Measurements from ENCODE around the gene TCF7.

TCF7 gene

GRCh38 chr5:134111741-134112647 is 2.5 kb upstream of the TCF7 start:
- Mint-ChIP-seq H3K4me1 (ENCODE audit: low read depth in 2 of 2) (peaks cover 36 to 50% of the 10 kb centered on the region in 2 donors), H3K9me3 (no peaks in the 10 kb centered on the region), H3K27me3 (no peaks in the 10 kb centered on the region), H3K36me3 (ENCODE audit: insufficient read depth) (peaks cover 48% of the 10 kb centered on the region), H3K27ac (peak overlapping the region; percentile 77 to 92), H3K4me3 (peak overlapping the region; percentile 51 to 89)
- ATAC-seq (replicated peaks) = peak; percentile 43
- DNase-seq = no peak

- peak overlapping the region; percentile 77 to 94 for H3K27ac Mint-ChIP-seq
- H3K4me1 Mint-ChIP-seq (ENCODE audit: low read depth in 2 of 2) = peaks cover 38 to 52% of the 10 kb centered on the region in 2 donors
These were observed 1.6 kb upstream of the TCF7 start for GRCh38 chr5:134112726-134113362.

GRCh38 chr5:134113363-134113889 is 1.1 kb upstream of the TCF7 start:
- H3K27me3 Mint-ChIP-seq = no peaks in the 10 kb centered on the region

More at GRCh38 chr5:134112726-134113362, 1.6 kb upstream of the TCF7 start:
- Mint-ChIP-seq H3K27me3 (no peaks in the 10 kb centered on the region), H3K9me3 (no peaks in the 10 kb centered on the region), H3K4me3 (peak overlapping the region; percentile 51 to 89), H3K36me3 (ENCODE audit: insufficient read depth) (peaks cover 57% of the 10 kb centered on the region)
- DNase-seq = no peak
- ATAC-seq (replicated peaks) = no peak

GRCh38 chr5:134114886-134115805 is 665 bp downstream of the TCF7 start:
- H3K9me3 Mint-ChIP-seq = no peaks in the 10 kb centered on the region
- peak; percentile 47 for ATAC-seq (replicated peaks)
- no peaks in the 10 kb centered on the region for H3K27me3 Mint-ChIP-seq
- peak overlapping the region; percentile 95 to 99 for H3K27ac Mint-ChIP-seq
- H3K4me1 Mint-ChIP-seq (ENCODE audit: low read depth in 2 of 2) = peaks cover 55 to 75% of the 10 kb centered on the region in 2 donors
- H3K36me3 Mint-ChIP-seq (ENCODE audit: insufficient read depth) = peaks cover 80% of the 10 kb centered on the region
- DNase-seq = peak; percentile 59 to 76 (median 75)
- H3K4me3 Mint-ChIP-seq = peak overlapping the region; percentile 81 to 86

More at GRCh38 chr5:134113363-134113889, 1.1 kb upstream of the TCF7 start:
- ATAC-seq (replicated peaks) (no peak), DNase-seq (no peak)
- Mint-ChIP-seq H3K4me1 (ENCODE audit: low read depth in 2 of 2) (peaks cover 39 to 58% of the 10 kb centered on the region in 2 donors), H3K9me3 (no peaks in the 10 kb centered on the region), H3K27ac (peak overlapping the region; percentile 94), H3K36me3 (ENCODE audit: insufficient read depth) (peaks cover 63% of the 10 kb centered on the region), H3K4me3 (peak overlapping the region; percentile 87 to 89)

- ATAC-seq (replicated peaks) (no peak), DNase-seq (no peak)
- peak overlapping the region; percentile 81 to 86 for H3K4me3 Mint-ChIP-seq
- peaks cover 62 to 79% of the 10 kb centered on the region in 2 donors for H3K4me1 Mint-ChIP-seq (ENCODE audit: low read depth in 2 of 2)
- H3K36me3 Mint-ChIP-seq (ENCODE audit: insufficient read depth) = peaks cover 86% of the 10 kb centered on the region
- H3K27me3 Mint-ChIP-seq = no peaks in the 10 kb centered on the region
- H3K9me3 Mint-ChIP-seq = no peaks in the 10 kb centered on the region
- peak overlapping the region; percentile 95 to 99 for H3K27ac Mint-ChIP-seq
These were observed 1.3 kb downstream of the TCF7 start for GRCh38 chr5:134115806-134116175.

- Mint-ChIP-seq H3K4me3 (peak overlapping the region; percentile 81 to 86), H3K36me3 (ENCODE audit: insufficient read depth) (peaks cover 91% of the 10 kb centered on the region), H3K27ac (peak overlapping the region; percentile 95 to 99), H3K27me3 (no peaks in the 10 kb centered on the region), H3K9me3 (no peaks in the 10 kb centered on the region), H3K4me1 (ENCODE audit: low read depth in 2 of 2) (peaks cover 63 to 77% of the 10 kb centered on the region in 2 donors)
- DNase-seq (no peak), ATAC-seq (replicated peaks) (no peak)
These were observed 1.8 kb downstream of the TCF7 start for GRCh38 chr5:134116286-134116685.

- Mint-ChIP-seq H3K9me3 (no peaks in the 10 kb centered on the region), H3K4me3 (peak overlapping the region; percentile 81 to 86), H3K27me3 (no peaks in the 10 kb centered on the region), H3K4me1 (ENCODE audit: low read depth in 2 of 2) (peaks cover 61 to 74% of the 10 kb centered on the region in 2 donors), H3K36me3 (ENCODE audit: insufficient read depth) (peaks cover 93% of the 10 kb centered on the region), H3K27ac (peak overlapping the region; percentile 95 to 99)
- ATAC-seq (replicated peaks) (no peak), DNase-seq (no peak)
These were observed 2.6 kb downstream of the TCF7 start for GRCh38 chr5:134116789-134117761.

GRCh38 chr5:134118212-134118835 is 3.8 kb downstream of the TCF7 start:
- H3K27ac Mint-ChIP-seq = peak overlapping the region; percentile 95 to 99
- H3K9me3 Mint-ChIP-seq = no peaks in the 10 kb centered on the region
- peaks cover 68 to 74% of the 10 kb centered on the region in 2 donors for H3K4me1 Mint-ChIP-seq (ENCODE audit: low read depth in 2 of 2)
- ATAC-seq (replicated peaks) = no peak
- no peak for DNase-seq
- H3K27me3 Mint-ChIP-seq = no peaks in the 10 kb centered on the region
- peaks cover 94% of the 10 kb centered on the region for H3K36me3 Mint-ChIP-seq (ENCODE audit: insufficient read depth)
- peak overlapping the region; percentile 81 to 86 for H3K4me3 Mint-ChIP-seq

- Mint-ChIP-seq H3K4me3 (peak overlapping the region; percentile 81 to 86), H3K9me3 (no peaks in the 10 kb centered on the region), H3K36me3 (ENCODE audit: insufficient read depth) (peaks cover 97% of the 10 kb centered on the region), H3K27me3 (no peaks in the 10 kb centered on the region), H3K4me1 (ENCODE audit: low read depth in 2 of 2) (peaks cover 75 to 77% of the 10 kb centered on the region in 2 donors), H3K27ac (peak overlapping the region; percentile 95 to 99)
- DNase-seq = no peak
- ATAC-seq (replicated peaks) = no peak
These were observed 5.2 kb downstream of the TCF7 start for GRCh38 chr5:134119720-134120119.

GRCh38 chr5:134120386-134121138 is 6.1 kb downstream of the TCF7 start:
- H3K4me1 Mint-ChIP-seq (ENCODE audit: low read depth in 2 of 2) = peaks cover 83 to 84% of the 10 kb centered on the region in 2 donors
- DNase-seq = no peak
- peak overlapping the region; percentile 95 to 99 for H3K27ac Mint-ChIP-seq
- no peak for ATAC-seq (replicated peaks)
- no peaks in the 10 kb centered on the region for H3K27me3 Mint-ChIP-seq
- peaks cover 100% of the 10 kb centered on the region for H3K36me3 Mint-ChIP-seq (ENCODE audit: insufficient read depth)
- H3K4me3 Mint-ChIP-seq = peak overlapping the region; percentile 81 to 86
- no peaks in the 10 kb centered on the region for H3K9me3 Mint-ChIP-seq

- H3K27me3 Mint-ChIP-seq = no peaks in the 10 kb centered on the region
- peak overlapping the region; percentile 81 to 86 for H3K4me3 Mint-ChIP-seq
- H3K4me1 Mint-ChIP-seq (ENCODE audit: low read depth in 2 of 2) = peaks cover 87 to 91% of the 10 kb centered on the region in 2 donors
- peak overlapping the region; percentile 95 to 99 for H3K27ac Mint-ChIP-seq
- DNase-seq (peak; percentile 75 to 78 (median 77)), ATAC-seq (replicated peaks) (peak; percentile 84)
- H3K9me3 Mint-ChIP-seq = no peaks in the 10 kb centered on the region
- H3K36me3 Mint-ChIP-seq (ENCODE audit: insufficient read depth) = peaks cover 100% of the 10 kb centered on the region
These were observed 8.0 kb downstream of the TCF7 start for GRCh38 chr5:134122530-134122929.
